Neural progenitor cell (in vitro differentiated cells): ENCODE measurements around the gene JOSD2. TPM values are rescaled to one million over a fixed set of nuclear protein-coding genes. Genes with fewer than 3 reads are reported as not detected.

Source experiments
- DNase-seq: peaks from one replicate; pipeline ENCODE4 v3.0.0-alpha.2; 2016; ENCODE audit warnings: low spot score
- H2AFZ ChIP-seq: fragments of 200-600 bp; sonication (generic); replicated peaks from 2 replicates; pipeline ENCODE4 v1.6.1; 2016; ENCODE audit warnings: antibody characterized with exemption
- H3F3A ChIP-seq: fragments of 200-600 bp; sonication (generic); 2 replicates; pipeline ENCODE4 v1.6.1; 2016; ENCODE audit warnings: antibody characterized with exemption, low read depth
- H3K27ac ChIP-seq: fragments of 200-600 bp; sonication (generic); 2 replicates; pipeline ENCODE4 v1.5.1; 2016; ENCODE audit warnings: mild to moderate bottlenecking
- H3K27me3 ChIP-seq: fragments of 200-600 bp; sonication (generic); 2 replicates; pipeline ENCODE4 v1.6.1; 2016; ENCODE audit warnings: mild to moderate bottlenecking, moderate library complexity
- H3K36me3 ChIP-seq: fragments of 200-600 bp; sonication (generic); 2 replicates; pipeline ENCODE4 v1.5.1; 2016
- H3K4me1 ChIP-seq: fragments of 200-600 bp; sonication (generic); 2 replicates; pipeline ENCODE4 v1.6.1; 2016; ENCODE audit warnings: mixed run types
- H3K4me2 ChIP-seq: fragments of 200-600 bp; sonication (generic); 2 replicates; pipeline ENCODE4 v1.6.1; 2016
- H3K4me3 ChIP-seq: fragments of 200-600 bp; sonication (generic); 2 replicates; pipeline ENCODE4 v1.5.1; 2016
- H3K79me2 ChIP-seq: fragments of 200-600 bp; sonication (generic); 2 replicates; pipeline ENCODE4 v1.6.1; 2016; ENCODE audit warnings: low read depth
- H3K9ac ChIP-seq: fragments of 200-600 bp; sonication (generic); 2 replicates; pipeline ENCODE4 v1.6.1; 2016
- H3K9me3 ChIP-seq: fragments of 200-600 bp; sonication (generic); 2 replicates; pipeline ENCODE4 v1.5.1; 2016; ENCODE audit warnings: low read depth
- H4K20me1 ChIP-seq: fragments of 200-600 bp; sonication (generic); 2 replicates; pipeline ENCODE4 v1.6.1; 2016; ENCODE audit warnings: low read depth
- H3K27ac Mint-ChIP-seq: 3 replicates; pipeline ENCODE4 v1.8.0; 2021; ENCODE audit warnings: mixed read lengths
- H3K27me3 Mint-ChIP-seq: 2 replicates; pipeline ENCODE4 v1.8.0; 2022; ENCODE audit warnings: low read depth, mild to moderate bottlenecking, inconsistent platforms, moderate library complexity, mixed read lengths; ENCODE audit not compliant: insufficient read depth
- H3K36me3 Mint-ChIP-seq: 3 replicates; pipeline ENCODE4 v1.8.0; 2021; ENCODE audit warnings: mixed read lengths
- H3K4me1 Mint-ChIP-seq: 3 replicates; pipeline ENCODE4 v1.8.0; 2021; ENCODE audit warnings: mixed read lengths
- H3K4me3 Mint-ChIP-seq: 3 replicates; pipeline ENCODE4 v1.8.0; 2021; ENCODE audit warnings: mild to moderate bottlenecking, moderate library complexity, mixed read lengths
- H3K9me3 Mint-ChIP-seq: 3 replicates; pipeline ENCODE4 v1.8.0; 2020; ENCODE audit warnings: mixed read lengths
- CTCF ChIP-seq: fragments of 200-600 bp; sonication (generic); IDR thresholded peaks from 2 replicates; pipeline ENCODE4 v1.5.1; 2017; ENCODE audit warnings: antibody characterized with exemption, mild to moderate bottlenecking
- EZH2 ChIP-seq: fragments of 200-600 bp; sonication (generic); IDR thresholded peaks from 2 replicates; pipeline ENCODE4 v1.6.1; 2017; ENCODE audit warnings: antibody characterized with exemption, mild to moderate bottlenecking, moderate library complexity
- EZH2phosphoT487 ChIP-seq: fragments of 200-600 bp; sonication (generic); IDR thresholded peaks from 2 replicates; pipeline ENCODE4 v1.6.1; 2017; ENCODE audit warnings: antibody characterized with exemption
- total RNA-seq: library from RNA; depleted of rRNA; stranded (reverse); fragments of >200 nt; gene quantifications from 2 replicates; pipeline ENCODE4 v1.2.3, GENCODE V29; 2015; ENCODE audit warnings: low replicate concordance

JOSD2 gene
- total RNA-seq, 1 donor from 2014 or later, result 1.7 TPM

GRCh38 chr19:50501568-50502475, 9.2 kb downstream of the JOSD2 start:
- peaks cover 42% of the 10 kb centered on the region for H3K27me3 ChIP-seq
- Mint-ChIP-seq H3K9me3 (no peaks in the 10 kb centered on the region), H3K27ac (no peak overlapping the region), H3K36me3 (no peaks in the 10 kb centered on the region), H3K4me3 (no peak overlapping the region), H3K27me3 (no peaks in the 10 kb centered on the region), H3K4me1 (peaks cover 3% of the 10 kb centered on the region)
- no peak for DNase-seq
- no peak overlapping the region for H3K4me2 ChIP-seq
- no peak overlapping the region for H3K9ac ChIP-seq
- TF ChIP-seq EZH2 (no peak), CTCF (no peak)
- H3K79me2 ChIP-seq, result no peaks in the 10 kb centered on the region
- H3K4me3 ChIP-seq, result no peak overlapping the region
- H4K20me1 ChIP-seq, result no peaks in the 10 kb centered on the region
- H3K9me3 ChIP-seq, result no peaks in the 10 kb centered on the region
- H3F3A ChIP-seq, result no peaks in the 10 kb centered on the region
- H2AFZ ChIP-seq, result no peak overlapping the region
- no peaks in the 10 kb centered on the region for H3K36me3 ChIP-seq
- H3K27ac ChIP-seq, result no peak overlapping the region
- H3K4me1 ChIP-seq, result peaks cover 10% of the 10 kb centered on the region

GRCh38 chr19:50501186-50501567, 9.8 kb downstream of the JOSD2 start:
- H3K27ac ChIP-seq, result no peak overlapping the region

GRCh38 chr19:50500753-50501151, 10.2 kb downstream of the JOSD2 start:
- peak overlapping the region; percentile 68 for H3K4me2 ChIP-seq
- peaks cover 44% of the 10 kb centered on the region for H3K27me3 ChIP-seq
- Mint-ChIP-seq H3K27me3 (peaks cover 4% of the 10 kb centered on the region), H3K27ac (peak overlapping the region; percentile 50), H3K36me3 (no peaks in the 10 kb centered on the region), H3K4me3 (no peak overlapping the region), H3K4me1 (peaks cover 6% of the 10 kb centered on the region), H3K9me3 (no peaks in the 10 kb centered on the region)
- TF ChIP-seq EZH2 (no peak), EZH2phosphoT487 (no peak), CTCF (no peak)
- no peaks in the 10 kb centered on the region for H3K36me3 ChIP-seq
- H3K27ac ChIP-seq, result no peak overlapping the region
- no peaks in the 10 kb centered on the region for H3K79me2 ChIP-seq
- no peak overlapping the region for H3K4me3 ChIP-seq
- no peaks in the 10 kb centered on the region for H3K9me3 ChIP-seq
- no peaks in the 10 kb centered on the region for H4K20me1 ChIP-seq
- no peaks in the 10 kb centered on the region for H3F3A ChIP-seq
- no peak overlapping the region for H2AFZ ChIP-seq
- no peak for DNase-seq
- H3K4me1 ChIP-seq, result peaks cover 14% of the 10 kb centered on the region
- H3K9ac ChIP-seq, result no peak overlapping the region

More at GRCh38 chr19:50501186-50501567, 9.8 kb downstream of the JOSD2 start:
- Histone ChIP-seq H3K4me3 (no peak overlapping the region), H3F3A (no peaks in the 10 kb centered on the region), H2AFZ (no peak overlapping the region), H3K79me2 (no peaks in the 10 kb centered on the region), H3K36me3 (no peaks in the 10 kb centered on the region), H3K4me1 (peaks cover 14% of the 10 kb centered on the region), H3K9ac (no peak overlapping the region), H3K9me3 (no peaks in the 10 kb centered on the region), H3K4me2 (no peak overlapping the region), H4K20me1 (no peaks in the 10 kb centered on the region), H3K27me3 (peaks cover 44% of the 10 kb centered on the region)
- no peak for TF ChIP-seq EZH2
- no peak for TF ChIP-seq EZH2phosphoT487
- TF ChIP-seq CTCF, result no peak
- H3K36me3 Mint-ChIP-seq, result no peaks in the 10 kb centered on the region
- peak overlapping the region; percentile 50 for H3K27ac Mint-ChIP-seq
- H3K9me3 Mint-ChIP-seq, result no peaks in the 10 kb centered on the region
- H3K4me1 Mint-ChIP-seq, result peaks cover 4% of the 10 kb centered on the region
- DNase-seq, result no peak
- H3K4me3 Mint-ChIP-seq, result no peak overlapping the region
- peaks cover under 1% of the 10 kb centered on the region for H3K27me3 Mint-ChIP-seq
